NCI-H1694 (cell line): Measurements from ENCODE around the gene ASB8.
"Not testable (repeated sequence)": the region's sequence is repeated elsewhere in the genome, so short reads cannot be mapped to it uniquely, and the experiment has no call there.

Experiments used
- DNase-seq: peaks from one replicate; lab custom pipeline; 2025; lab: John Stamatoyannopoulos, UW

The ASB8 gene

GRCh38 chr12:48142818-48143674, 14.3 kb downstream of the ASB8 start:
- DNase-seq = no peak

- no peak for DNase-seq
Observed at GRCh38 chr12:48135027-48135426, 22.3 kb downstream of the ASB8 start.

- no peak for DNase-seq
Observed at GRCh38 chr12:48132826-48133225, 24.5 kb downstream of the ASB8 start.

GRCh38 chr12:48131517-48131916, 25.8 kb downstream of the ASB8 start:
- no peak for DNase-seq

- DNase-seq = no peak
Observed at GRCh38 chr12:48129376-48129775, 27.9 kb downstream of the ASB8 start.

- no peak for DNase-seq
Observed at GRCh38 chr12:48128800-48129199, 28.5 kb downstream of the ASB8 start.

GRCh38 chr12:48126953-48127630, 30.2 kb downstream of the ASB8 start:
- DNase-seq = no peak

GRCh38 chr12:48125985-48126384, 31.3 kb downstream of the ASB8 start:
- DNase-seq = no peak

- DNase-seq = not testable (repeated sequence)
Observed at GRCh38 chr12:48125542-48125941, 31.8 kb downstream of the ASB8 start.

- DNase-seq = no peak
Observed at GRCh38 chr12:48123169-48123568, 34.1 kb downstream of the ASB8 start.

GRCh38 chr12:48122065-48122834, 35.1 kb downstream of the ASB8 start:
- DNase-seq = no peak

- DNase-seq = no peak
Observed at GRCh38 chr12:48121522-48121921, 35.8 kb downstream of the ASB8 start.

- no peak for DNase-seq
Observed at GRCh38 chr12:48119834-48120195, 37.5 kb downstream of the ASB8 start.

- DNase-seq = peak; percentile 72
Observed at GRCh38 chr12:48119078-48119833, 38.1 kb downstream of the ASB8 start, which contains the start of gene PFKM. TSS of gene PFKM (plus strand) at chr12:48119364. CDS start at chr12:48122775, 3,411 bp downstream.

- DNase-seq = no peak
Observed at GRCh38 chr12:48118284-48118871, 38.9 kb downstream of the ASB8 start.

- no peak for DNase-seq
Observed at GRCh38 chr12:48115957-48116356, 41.4 kb downstream of the ASB8 start.

- not testable (repeated sequence) for DNase-seq
Observed at GRCh38 chr12:48111312-48111693, 46.0 kb downstream of the ASB8 start.

GRCh38 chr12:48110691-48111311, 46.5 kb downstream of the ASB8 start:
- no peak for DNase-seq

- DNase-seq = no peak
Observed at GRCh38 chr12:48109424-48109823, 47.9 kb downstream of the ASB8 start.

GRCh38 chr12:48106681-48107613, 50.4 kb downstream of the ASB8 start:
- DNase-seq = no peak
